ENCODE measurements around the gene NFKB2.

The NFKB2 gene

DNA sequence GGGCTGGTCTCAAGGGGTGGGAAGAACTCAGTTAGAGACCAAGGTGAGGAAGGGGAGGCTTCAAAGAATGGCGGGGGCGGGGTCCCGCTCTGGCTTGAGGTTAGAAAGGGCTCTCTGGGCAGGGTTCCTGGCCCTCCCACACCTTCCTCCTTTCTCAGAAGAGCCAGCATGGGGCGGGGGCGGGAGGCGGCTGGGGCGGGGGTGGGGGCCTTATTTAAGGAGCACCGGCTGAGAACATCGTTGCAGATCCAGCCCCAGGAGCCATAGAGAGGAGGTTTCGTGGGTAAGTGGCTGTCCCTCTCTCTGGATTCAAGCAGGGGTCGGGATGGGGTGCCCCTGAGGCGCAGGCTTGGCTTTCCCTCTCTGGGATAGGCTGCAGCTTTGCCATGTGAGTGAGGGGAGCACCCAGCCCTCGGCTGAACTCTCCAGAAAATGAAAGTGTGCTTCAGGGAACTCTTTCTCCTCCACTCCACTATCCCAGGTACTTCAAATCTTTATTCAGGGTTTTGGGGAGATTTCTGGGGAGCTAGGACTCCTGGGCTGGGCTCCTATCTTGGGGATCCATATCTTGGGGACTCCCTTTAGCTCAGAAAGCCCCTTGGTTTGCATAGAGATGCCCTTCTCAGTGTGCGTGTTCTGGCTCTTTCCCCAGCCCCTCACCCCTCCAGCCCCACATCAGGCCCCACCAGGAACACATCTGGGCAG lies 40.2 kb downstream of the NFKB2 start:
- peak; percentile 92 for DNase-seq
- in situ Hi-C loops (cut with MboI; ENCODE audit: low pct_unique_long_range_greater_than_20kb, low sequenced_read_pairs) = no loop called here

GRCh38 chr10:102436312-102436711 lies 40.8 kb downstream of the NFKB2 start:
- no peak for DNase-seq
- in situ Hi-C loops (cut with MboI; ENCODE audit: low pct_unique_long_range_greater_than_20kb, low sequenced_read_pairs) = no loop called here

DNA sequence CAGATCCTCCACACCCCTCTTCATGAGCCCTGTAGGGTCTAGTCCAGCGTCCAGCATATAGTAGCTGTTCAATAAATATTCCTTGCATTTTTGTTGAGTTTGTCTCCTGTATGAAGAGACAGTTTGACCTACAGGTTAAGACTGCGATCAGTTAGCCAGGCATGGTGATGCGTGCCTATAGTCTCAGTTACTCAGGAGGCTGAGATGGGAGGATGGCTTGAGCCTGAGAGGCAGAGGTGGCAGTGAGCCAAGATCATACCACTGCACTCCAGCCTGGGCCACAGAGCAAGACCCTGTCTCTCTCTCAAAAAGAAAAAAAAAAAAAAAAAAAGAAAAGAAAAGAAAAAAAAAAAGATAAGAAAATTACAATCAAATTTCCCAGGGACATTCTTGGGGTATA lies 42.0 kb downstream of the NFKB2 start:
- in situ Hi-C loops (cut with MboI; ENCODE audit: low pct_unique_long_range_greater_than_20kb, low sequenced_read_pairs) = no loop called here
- DNase-seq = no peak

DNA sequence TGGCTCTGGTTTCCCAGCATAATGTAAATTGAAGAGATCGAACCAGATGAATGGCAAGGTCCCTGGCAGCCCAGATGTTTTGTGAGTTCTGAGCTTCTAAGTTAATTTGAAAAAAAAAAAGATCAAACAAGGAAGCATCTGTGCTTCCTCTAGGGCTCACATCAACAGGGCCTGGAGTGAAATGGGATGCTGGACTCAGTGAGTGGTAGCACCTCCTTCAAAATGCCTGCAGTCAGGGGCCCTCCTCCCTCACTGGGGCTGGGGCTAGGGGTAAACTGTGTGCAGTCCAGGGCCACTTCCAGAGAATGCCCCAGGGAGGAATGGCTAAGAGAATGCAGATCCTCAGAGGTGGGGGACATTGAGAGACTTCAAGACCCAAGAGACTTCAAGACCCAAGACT lies 42.9 kb downstream of the NFKB2 start:
- in situ Hi-C loops (cut with MboI; ENCODE audit: low pct_unique_long_range_greater_than_20kb, low sequenced_read_pairs) = no loop called here
- DNase-seq = peak; percentile 24

- in situ Hi-C loops (cut with MboI; ENCODE audit: low pct_unique_long_range_greater_than_20kb, low sequenced_read_pairs) = no loop called here
- no peak for DNase-seq
These were observed 49.3 kb downstream of the NFKB2 start for GRCh38 chr10:102444851-102445250.

- in situ Hi-C loops (cut with MboI; ENCODE audit: low pct_unique_long_range_greater_than_20kb, low sequenced_read_pairs) = no loop called here
- DNase-seq = peak; percentile 82
These were observed 54.0 kb downstream of the NFKB2 start for GRCh38 chr10:102449321-102450123.

DNA sequence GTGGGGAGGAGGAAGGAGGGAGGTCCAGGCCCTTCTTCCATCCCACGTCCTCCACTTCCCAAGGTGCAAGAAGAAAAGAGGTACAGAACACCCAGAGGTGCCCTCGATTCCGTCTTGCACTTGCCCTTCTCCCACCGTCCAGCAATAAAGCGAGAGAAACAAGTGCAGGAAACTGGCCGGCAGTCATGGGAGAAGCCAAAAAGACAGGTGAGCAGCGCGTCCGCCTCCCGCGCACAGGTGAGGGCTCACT lies 54.5 kb downstream of the NFKB2 start:
- no peak for DNase-seq
- in situ Hi-C loops (cut with MboI; ENCODE audit: low pct_unique_long_range_greater_than_20kb, low sequenced_read_pairs) = no loop called here

DNA sequence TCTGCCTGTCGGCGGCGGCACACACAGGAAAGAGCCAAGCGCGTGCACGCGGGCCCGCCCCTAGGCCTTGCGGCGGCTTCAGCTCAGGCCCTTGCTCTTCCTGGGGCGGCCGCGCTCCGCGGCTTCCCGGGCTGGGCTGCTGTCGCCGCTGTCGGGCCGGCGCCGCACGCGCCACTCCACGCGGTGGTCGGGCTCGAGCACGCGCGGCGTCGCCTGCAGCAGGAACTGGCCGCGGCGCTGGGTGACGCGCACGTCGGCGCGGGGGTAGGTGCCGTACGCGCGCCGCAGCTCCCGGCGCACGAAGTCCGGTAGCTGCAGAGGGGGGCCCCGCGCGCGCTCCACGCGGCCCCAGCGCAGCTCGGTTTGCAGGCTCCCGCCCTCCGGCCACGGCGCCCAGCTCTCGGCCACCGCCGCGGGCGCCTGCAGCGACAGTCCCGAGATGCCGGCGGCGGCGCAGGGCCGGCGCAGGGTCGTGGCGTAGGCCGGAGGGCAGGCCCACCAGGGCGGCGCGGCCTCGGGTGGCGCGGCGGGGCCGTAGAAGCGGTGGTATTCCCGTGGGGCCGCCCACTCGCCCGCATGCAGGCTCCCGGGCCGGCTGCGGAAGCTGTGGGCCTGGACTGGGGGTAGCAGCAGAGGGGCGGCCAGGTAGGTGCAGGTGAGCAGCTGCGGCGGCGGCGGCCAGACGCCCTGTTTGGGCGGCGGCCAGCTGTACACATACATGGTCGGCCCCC lies 55.0 kb downstream of the NFKB2 start:
- DNase-seq = peak; percentile 87
- in situ Hi-C loops (cut with MboI; ENCODE audit: low pct_unique_long_range_greater_than_20kb, low sequenced_read_pairs) = no loop called here

GRCh38 chr10:102451105-102451969 lies 55.8 kb downstream of the NFKB2 start, which contains the start of gene C10orf95:
Gene C10orf95, minus strand, starts transcription at chr10:102451543. Its CDS starts 450 bp downstream, at chr10:102451093.
- in situ Hi-C loops (cut with MboI; ENCODE audit: low pct_unique_long_range_greater_than_20kb, low sequenced_read_pairs) = no loop called here
- DNase-seq = no peak
